ENCODE results near the gene SLC37A3.

DNA sequence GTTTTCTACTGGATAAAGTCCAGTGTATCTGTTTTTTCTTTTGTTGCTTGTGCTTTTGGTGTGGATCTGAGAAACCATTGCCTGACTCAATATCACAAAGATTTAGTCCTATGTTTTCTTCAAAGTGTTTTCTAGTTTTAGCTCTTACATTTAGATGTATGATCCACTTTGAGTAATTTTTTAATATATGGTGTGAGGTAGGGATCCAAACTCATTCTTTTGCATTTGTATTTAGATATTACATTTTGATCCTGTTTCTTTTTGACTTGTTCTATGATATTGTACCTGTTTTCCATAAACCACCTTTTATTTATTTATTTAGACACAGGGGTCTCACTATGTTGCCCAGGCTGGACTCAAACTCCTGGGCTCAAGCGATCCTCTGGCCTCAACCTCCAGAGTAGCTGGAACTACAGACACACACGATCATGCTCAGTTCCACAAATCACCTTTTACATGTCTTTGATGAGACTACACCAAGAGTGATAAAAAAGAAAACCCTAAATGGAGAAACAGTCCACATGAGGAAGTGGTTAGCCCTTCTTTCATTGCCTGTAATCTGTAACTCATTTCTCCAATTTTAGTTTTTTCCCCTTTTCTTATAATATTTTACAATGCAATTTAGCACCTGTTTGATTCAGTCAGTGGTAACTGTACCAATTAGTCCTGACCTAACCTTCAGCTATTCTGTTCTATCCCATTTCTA is 86.0 kb downstream of the SLC37A3 start:
- TF ChIP-seq POLR2A (IDR thresholded peaks at IDR 0.05; ENCODE audit: low read length) (no peak), GATA1 (IDR thresholded peaks at IDR 0.05; ENCODE audit: low read depth, low read length) (no peak)
